Purkinje cell (primary cell): ENCODE data around the gene AKAP10. TPM values are rescaled to one million over a fixed set of nuclear protein-coding genes. Genes with fewer than 3 reads are reported as not detected.

ENCODE experiments used
- polyA plus RNA-seq: library from polyadenylated mRNA; unstranded; fragments of >200 nt; fragmentation: Nextera tagmentation; gene quantifications from 2 replicates; pipeline ENCODE4 v1.2.1, GENCODE V29; 2014

Gene AKAP10, protein sequence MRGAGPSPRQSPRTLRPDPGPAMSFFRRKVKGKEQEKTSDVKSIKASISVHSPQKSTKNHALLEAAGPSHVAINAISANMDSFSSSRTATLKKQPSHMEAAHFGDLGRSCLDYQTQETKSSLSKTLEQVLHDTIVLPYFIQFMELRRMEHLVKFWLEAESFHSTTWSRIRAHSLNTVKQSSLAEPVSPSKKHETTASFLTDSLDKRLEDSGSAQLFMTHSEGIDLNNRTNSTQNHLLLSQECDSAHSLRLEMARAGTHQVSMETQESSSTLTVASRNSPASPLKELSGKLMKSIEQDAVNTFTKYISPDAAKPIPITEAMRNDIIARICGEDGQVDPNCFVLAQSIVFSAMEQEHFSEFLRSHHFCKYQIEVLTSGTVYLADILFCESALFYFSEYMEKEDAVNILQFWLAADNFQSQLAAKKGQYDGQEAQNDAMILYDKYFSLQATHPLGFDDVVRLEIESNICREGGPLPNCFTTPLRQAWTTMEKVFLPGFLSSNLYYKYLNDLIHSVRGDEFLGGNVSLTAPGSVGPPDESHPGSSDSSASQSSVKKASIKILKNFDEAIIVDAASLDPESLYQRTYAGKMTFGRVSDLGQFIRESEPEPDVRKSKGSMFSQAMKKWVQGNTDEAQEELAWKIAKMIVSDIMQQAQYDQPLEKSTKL
- 17.9 and 29.9 TPM in 2 replicates for polyA plus RNA-seq

DNA sequence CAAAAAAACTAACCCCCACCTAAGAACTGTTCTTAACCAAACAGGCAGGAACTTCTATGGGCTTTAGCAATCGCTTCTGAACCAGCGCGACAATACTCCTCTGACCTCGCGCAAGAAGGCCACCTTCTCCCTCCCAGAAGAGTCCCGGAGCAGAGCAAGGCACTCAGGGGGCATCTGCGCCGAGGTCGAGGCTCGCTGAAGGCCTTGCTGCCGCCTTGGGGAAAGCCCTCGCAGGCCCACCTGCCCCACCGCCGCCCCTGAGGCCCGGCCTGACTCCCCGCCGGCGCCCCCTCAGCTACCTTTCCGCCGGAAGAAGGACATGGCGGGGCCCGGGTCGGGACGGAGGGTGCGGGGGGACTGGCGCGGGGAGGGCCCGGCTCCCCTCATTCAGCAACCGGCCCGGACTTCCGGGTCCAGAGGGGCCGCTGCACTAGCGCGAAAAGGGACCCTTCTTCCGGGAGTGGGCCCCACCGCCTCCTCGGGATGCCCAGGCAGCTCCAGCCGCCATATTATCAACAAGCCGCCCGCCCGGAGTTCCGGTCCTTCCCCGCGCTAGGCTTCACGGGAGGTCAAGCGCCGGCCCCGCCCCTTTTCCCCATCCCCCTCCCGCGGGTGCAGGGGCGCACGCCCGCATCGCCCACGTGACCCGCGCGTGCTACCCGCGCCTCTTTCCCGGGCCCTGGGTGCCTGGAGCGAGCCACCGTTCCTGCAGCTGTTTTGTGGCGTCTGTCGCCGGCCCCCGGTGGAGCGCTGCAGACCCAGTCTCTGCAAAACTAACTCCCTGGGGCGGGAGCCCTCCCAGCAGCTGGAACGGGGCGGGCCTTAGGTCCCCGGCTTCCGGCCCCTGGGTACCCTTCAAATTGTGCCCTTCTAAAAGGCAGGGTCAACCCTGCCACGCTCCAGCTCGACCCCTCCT lies at the start of gene AKAP10:
AKAP10 (minus strand) TSS at position 536 of the 916 bp plus-strand sequence; CDS start at position 387, 149 bp downstream.

DNA sequence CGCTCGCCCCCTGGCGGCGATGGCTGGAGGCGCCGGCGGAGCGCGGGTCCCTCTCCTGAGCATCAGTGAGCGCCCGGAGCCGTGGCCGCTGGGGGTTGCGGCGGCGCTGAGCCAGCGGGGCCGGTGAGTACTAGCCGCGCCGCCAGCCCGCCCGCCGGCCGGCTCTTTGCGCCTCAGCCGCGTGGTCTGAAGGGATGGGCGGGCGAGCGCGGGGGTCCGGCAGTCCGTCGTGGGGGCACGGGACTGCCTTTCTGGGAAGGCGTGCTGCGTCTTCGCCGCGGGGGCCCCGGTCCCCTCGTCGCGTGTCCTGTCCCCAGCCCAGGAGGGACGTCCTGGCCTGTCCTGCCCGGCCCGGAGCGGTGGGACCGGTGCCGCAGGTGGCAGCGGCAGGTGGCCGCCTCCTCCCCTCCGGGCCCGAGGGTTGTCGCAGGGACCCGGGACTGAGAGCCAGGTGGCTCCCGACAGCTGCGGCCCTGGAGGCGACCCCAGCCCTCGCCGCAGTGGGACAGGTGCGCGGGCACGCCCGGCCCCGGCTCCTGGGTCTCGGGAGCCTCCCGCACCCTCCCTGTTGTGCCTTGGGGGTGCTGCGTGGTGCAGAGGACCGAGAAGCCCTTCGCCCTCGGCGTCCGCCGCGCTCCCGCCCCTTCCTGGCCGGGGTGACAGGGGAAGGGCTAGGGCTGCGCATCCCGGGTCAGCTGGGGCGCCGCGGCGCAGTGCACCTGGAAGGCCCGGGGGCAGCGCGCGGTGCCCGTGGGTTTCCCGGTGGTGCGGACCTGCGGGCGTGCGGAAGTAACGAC lies 31.9 kb upstream of the AKAP10 start, which contains the start of gene SPECC1:
SPECC1 (plus strand) TSS at position 58 of the 797 bp plus-strand sequence. CDS start 87,293 bp downstream, outside the sequence.

DNA sequence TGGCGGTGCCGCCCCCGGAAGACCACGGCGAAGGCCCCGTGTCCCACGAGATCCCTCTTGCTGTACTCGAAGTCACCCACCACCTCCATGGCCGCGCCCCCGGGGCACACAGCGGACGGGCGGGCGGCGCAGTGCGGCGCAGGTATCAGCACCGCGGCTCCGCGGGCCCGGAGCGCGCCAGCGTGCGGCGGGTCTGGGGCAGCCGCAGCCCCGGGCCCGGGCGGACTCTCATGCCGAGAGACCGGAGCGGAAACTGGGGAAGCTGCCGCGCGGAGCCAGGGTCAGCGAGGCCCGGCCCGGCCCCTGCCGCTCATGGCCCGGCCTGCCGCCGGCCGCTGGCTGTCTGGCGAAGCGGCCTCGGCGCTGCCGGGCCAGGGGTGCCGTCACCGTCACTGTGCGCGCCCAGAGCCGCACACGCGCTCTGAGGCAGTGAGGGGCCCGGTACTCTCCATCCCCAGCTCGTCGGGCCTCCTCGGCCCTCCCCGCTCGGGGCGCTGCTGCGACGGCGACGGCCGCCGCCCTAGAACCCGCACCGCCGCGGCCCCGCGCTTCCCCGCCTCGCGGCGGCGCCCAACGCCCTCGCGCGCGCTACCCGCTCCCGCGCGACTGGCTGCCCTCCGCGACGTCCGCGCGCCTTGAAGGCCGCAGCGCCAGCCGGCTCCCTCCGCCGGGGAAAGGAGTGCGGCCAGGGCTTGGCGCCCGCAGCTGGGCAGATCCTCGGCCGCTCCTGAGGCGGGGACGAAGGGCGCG lies 110.1 kb downstream of the AKAP10 start, which contains the start of gene ULK2:
ULK2 (minus strand) TSS at position 608 of the 750 bp plus-strand sequence; CDS start at position 89, 519 bp downstream.

Other genes with a start within 250 kb of the AKAP10 start
- not detected in 2 replicates for gene ALDH3A1, start 229.5 kb downstream of the AKAP10 start, polyA plus RNA-seq
- gene ULK2, start 109.9 kb downstream of the AKAP10 start, polyA plus RNA-seq = 6.8 and 10.0 TPM in 2 replicates
- gene SPECC1, start 31.5 kb upstream of the AKAP10 start, polyA plus RNA-seq = 8.0 and 15.3 TPM in 2 replicates